OCI-LY1 (cell line): ENCODE measurements around the gene NXNL2.

Experiments used
- H2AFZ ChIP-seq: fragments of 200-600 bp; sonication (generic), shearing (Covaris generic); 2 replicates; pipeline ENCODE4 v1.6.0; 2014; ENCODE audit warnings: antibody characterized with exemption, mild to moderate bottlenecking, low read length
- H3F3A ChIP-seq: fragments of 200-600 bp; sonication (generic), shearing (Covaris generic); 2 replicates; pipeline ENCODE4 v1.6.0; 2014; ENCODE audit warnings: mild to moderate bottlenecking, antibody characterized with exemption, low read length, moderate library complexity; ENCODE audit not compliant: insufficient read depth
- H3K27ac ChIP-seq: fragments of 200-600 bp; sonication (generic); 2 replicates; pipeline ENCODE4 v1.5.1; 2014; ENCODE audit warnings: low read length, mixed run types, mild to moderate bottlenecking, low read depth; ENCODE audit not compliant: poor library complexity, severe bottlenecking
- H3K27me3 ChIP-seq: fragments of 200-600 bp; sonication (generic); 2 replicates; pipeline ENCODE4 v1.6.0; 2014; ENCODE audit warnings: antibody characterized with exemption, mild to moderate bottlenecking, low read length, moderate library complexity; ENCODE audit not compliant: insufficient read depth
- H3K36me3 ChIP-seq: fragments of 200-600 bp; sonication (generic); 2 replicates; pipeline ENCODE4 v1.6.1; 2014; ENCODE audit warnings: mild to moderate bottlenecking, antibody characterized with exemption, low read length, moderate library complexity, mixed read lengths; ENCODE audit not compliant: insufficient read depth
- H3K4me1 ChIP-seq: fragments of 200-600 bp; sonication (generic); 2 replicates; pipeline ENCODE4 v1.5.1; 2014; ENCODE audit warnings: mild to moderate bottlenecking, low read length, moderate library complexity; ENCODE audit not compliant: insufficient read depth, severe bottlenecking
- H3K4me2 ChIP-seq: fragments of 200-600 bp; sonication (generic), shearing (Covaris generic); 2 replicates; pipeline ENCODE4 v1.6.1; 2014; ENCODE audit warnings: low read length
- H3K4me3 ChIP-seq: fragments of 200-600 bp; sonication (generic); 2 replicates; pipeline ENCODE4 v1.5.1; 2014; ENCODE audit warnings: low read length, low read depth, mild to moderate bottlenecking, mixed read lengths; ENCODE audit not compliant: poor library complexity, severe bottlenecking
- H3K79me2 ChIP-seq: fragments of 200-600 bp; shearing (Covaris generic); 2 replicates; pipeline ENCODE4 v1.6.1; 2016; ENCODE audit warnings: mixed run types, low read length, mixed read lengths; ENCODE audit not compliant: insufficient read depth
- H3K9ac ChIP-seq: fragments of 200-600 bp; sonication (generic), shearing (Covaris generic); 2 replicates; pipeline ENCODE4 v1.6.1; 2014; ENCODE audit warnings: mild to moderate bottlenecking, low read length, mixed read lengths
- H3K9me2 ChIP-seq: fragments of 200-600 bp; sonication (generic), shearing (Covaris generic); 2 replicates; pipeline ENCODE4 v1.6.1; 2014; ENCODE audit warnings: low read depth, mild to moderate bottlenecking, low read length, mixed read lengths
- H3K9me3 ChIP-seq: fragments of 200-600 bp; shearing (Covaris generic); 2 replicates; pipeline ENCODE4 v1.6.1; 2014; ENCODE audit warnings: low read length, mixed read lengths
- H4K20me1 ChIP-seq: fragments of 200-600 bp; sonication (generic), shearing (Covaris generic); 2 replicates; pipeline ENCODE4 v1.6.0; 2016; ENCODE audit warnings: mild to moderate bottlenecking, low read length; ENCODE audit not compliant: insufficient read depth
- CTCF ChIP-seq: fragments of 200-600 bp; sonication (generic), shearing (Covaris generic); IDR thresholded peaks from 2 replicates; pipeline ENCODE4 v1.5.1; 2017; ENCODE audit warnings: mild to moderate bottlenecking, antibody characterized with exemption, low read length, moderate library complexity, mixed read lengths
- EZH2 ChIP-seq: fragments of 200-600 bp; sonication (generic), shearing (Covaris generic); IDR thresholded peaks from 2 replicates; pipeline ENCODE4 v1.8.0; 2017; ENCODE audit warnings: borderline replicate concordance, mixed run types, mild to moderate bottlenecking, antibody characterized with exemption, low read length, moderate library complexity, mixed read lengths

NXNL2 gene

GRCh38 chr9:88579050-88579715 lies 44.2 kb downstream of the NXNL2 start:
- H3K4me3 ChIP-seq, result no peak overlapping the region
- H3F3A ChIP-seq, result no peaks in the 10 kb centered on the region
- no peaks in the 10 kb centered on the region for H3K9me2 ChIP-seq
- H4K20me1 ChIP-seq, result no peaks in the 10 kb centered on the region
- no peak overlapping the region for H2AFZ ChIP-seq
- H3K9me3 ChIP-seq, result no peaks in the 10 kb centered on the region
- H3K27ac ChIP-seq, result no peak overlapping the region
- peaks cover 5% of the 10 kb centered on the region for H3K4me1 ChIP-seq
- H3K36me3 ChIP-seq, result no peaks in the 10 kb centered on the region
- H3K27me3 ChIP-seq, result peaks cover 11% of the 10 kb centered on the region; the same call in 1 of the 2 replicates
- no peak overlapping the region for H3K4me2 ChIP-seq
- no peaks in the 10 kb centered on the region for H3K79me2 ChIP-seq
- no peak for TF ChIP-seq CTCF
- TF ChIP-seq EZH2, result no peak
- H3K9ac ChIP-seq, result no peak overlapping the region

GRCh38 chr9:88580961-88581360 lies 46.0 kb downstream of the NXNL2 start:
- no peaks in the 10 kb centered on the region for H3K9me3 ChIP-seq
- peaks cover 11% of the 10 kb centered on the region; the same call in 1 of the 2 replicates for H3K27me3 ChIP-seq
- H3K4me1 ChIP-seq, result peaks cover 9% of the 10 kb centered on the region
- no peak overlapping the region for H3K27ac ChIP-seq
- H3K9me2 ChIP-seq, result no peaks in the 10 kb centered on the region
- H3K4me3 ChIP-seq, result no peak overlapping the region
- no peak overlapping the region for H2AFZ ChIP-seq
- H3K9ac ChIP-seq, result no peak overlapping the region
- H4K20me1 ChIP-seq, result no peaks in the 10 kb centered on the region
- H3K4me2 ChIP-seq, result no peak overlapping the region
- TF ChIP-seq CTCF (no peak), EZH2 (no peak)
- no peaks in the 10 kb centered on the region for H3K79me2 ChIP-seq
- H3F3A ChIP-seq, result no peaks in the 10 kb centered on the region
- H3K36me3 ChIP-seq, result no peaks in the 10 kb centered on the region

GRCh38 chr9:88583901-88584596 lies 49.1 kb downstream of the NXNL2 start:
- H3K9me2 ChIP-seq, result no peaks in the 10 kb centered on the region
- H4K20me1 ChIP-seq, result no peaks in the 10 kb centered on the region
- no peak overlapping the region; the same call in 1 of the 2 replicates for H3K4me2 ChIP-seq
- H3K36me3 ChIP-seq, result no peaks in the 10 kb centered on the region
- H3F3A ChIP-seq, result no peaks in the 10 kb centered on the region
- H3K79me2 ChIP-seq, result no peaks in the 10 kb centered on the region
- H3K4me1 ChIP-seq, result peaks cover 9% of the 10 kb centered on the region
- H3K27ac ChIP-seq, result no peak overlapping the region
- no peak overlapping the region for H2AFZ ChIP-seq
- H3K9me3 ChIP-seq, result no peaks in the 10 kb centered on the region
- TF ChIP-seq CTCF, result no peak
- no peak for TF ChIP-seq EZH2
- no peak overlapping the region for H3K4me3 ChIP-seq
- H3K27me3 ChIP-seq, result no peaks in the 10 kb centered on the region
- H3K9ac ChIP-seq, result no peak overlapping the region
